ENCODE data around the gene TMPRSS6.

Gene TMPRSS6

GRCh38 chr22:37026325-37026724 lies 83.2 kb downstream of the TMPRSS6 start:
- DNase-seq (ENCODE audit: low read depth) = no peak

GRCh38 chr22:37025500-37026070 lies 83.9 kb downstream of the TMPRSS6 start:
- DNase-seq (ENCODE audit: low read depth) = no peak

- DNase-seq (ENCODE audit: low read depth) = no peak
Observed at GRCh38 chr22:37024339-37025157, 85.0 kb downstream of the TMPRSS6 start.

- no peak for DNase-seq (ENCODE audit: low read depth)
Observed at GRCh38 chr22:37023743-37024338, 85.7 kb downstream of the TMPRSS6 start.

GRCh38 chr22:37022483-37023337 lies 86.8 kb downstream of the TMPRSS6 start:
- no peak for DNase-seq (ENCODE audit: low read depth)

GRCh38 chr22:37021710-37022482 lies 87.6 kb downstream of the TMPRSS6 start:
- no peak for DNase-seq (ENCODE audit: low read depth)

- DNase-seq (ENCODE audit: low read depth) = no peak
Observed at GRCh38 chr22:37021041-37021440, 88.5 kb downstream of the TMPRSS6 start.

GRCh38 chr22:37020192-37020479 lies 89.4 kb downstream of the TMPRSS6 start:
- DNase-seq (ENCODE audit: low read depth) = no peak

- no peak for DNase-seq (ENCODE audit: low read depth)
Observed at GRCh38 chr22:37019309-37020191, 90.0 kb downstream of the TMPRSS6 start, which contains the start of the genes MPST and TST. Gene MPST (plus strand): TSS chr22:37019742. CDS start chr22:37019837, 95 bp downstream. Gene TST (minus strand): TSS chr22:37019447. CDS start chr22:37018732, 715 bp downstream.

- DNase-seq (ENCODE audit: low read depth) = no peak
Observed at GRCh38 chr22:37018815-37019308, 90.7 kb downstream of the TMPRSS6 start.

GRCh38 chr22:37018086-37018814 lies 91.3 kb downstream of the TMPRSS6 start:
- no peak for DNase-seq (ENCODE audit: low read depth)

- DNase-seq (ENCODE audit: low read depth) = no peak
Observed at GRCh38 chr22:37017356-37017755, 92.2 kb downstream of the TMPRSS6 start.

GRCh38 chr22:37016134-37016910 lies 93.2 kb downstream of the TMPRSS6 start:
- DNase-seq (ENCODE audit: low read depth) = no peak

- no peak for DNase-seq (ENCODE audit: low read depth)
Observed at GRCh38 chr22:37015587-37015878, 94.0 kb downstream of the TMPRSS6 start.
